ENCODE measurements around the gene USP32. TPM values are rescaled to one million over a fixed set of nuclear protein-coding genes. Genes with fewer than 3 reads are reported as not detected.

The USP32 gene
- polyA plus RNA-seq, 3 donors = 6.3 to 20.9 (median 17.3) TPM

DNA sequence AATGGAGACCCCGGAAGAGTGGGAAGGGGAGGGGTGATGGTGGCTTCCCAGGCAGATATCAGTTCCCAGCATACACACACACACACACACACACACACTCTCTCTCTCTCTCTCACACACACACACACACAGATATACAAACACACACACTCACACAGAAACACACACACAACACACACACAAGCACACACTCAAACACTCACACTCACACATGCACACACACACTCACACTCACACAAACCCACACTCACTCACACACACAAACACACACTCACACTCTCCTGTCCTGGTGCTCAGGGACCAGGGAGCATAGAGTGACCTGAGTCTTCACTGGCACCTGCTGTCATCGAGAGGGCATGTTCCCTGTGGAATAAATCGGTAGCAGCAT, 236.5 kb downstream of the USP32 start:
- 55 to 69% (median 65%) methylated on average over 3 of the region's 3 CpGs for WGBS, 3 donors
- H3K27ac ChIP-seq (ENCODE audit: low read depth, low read length) = no peak overlapping the region

DNA sequence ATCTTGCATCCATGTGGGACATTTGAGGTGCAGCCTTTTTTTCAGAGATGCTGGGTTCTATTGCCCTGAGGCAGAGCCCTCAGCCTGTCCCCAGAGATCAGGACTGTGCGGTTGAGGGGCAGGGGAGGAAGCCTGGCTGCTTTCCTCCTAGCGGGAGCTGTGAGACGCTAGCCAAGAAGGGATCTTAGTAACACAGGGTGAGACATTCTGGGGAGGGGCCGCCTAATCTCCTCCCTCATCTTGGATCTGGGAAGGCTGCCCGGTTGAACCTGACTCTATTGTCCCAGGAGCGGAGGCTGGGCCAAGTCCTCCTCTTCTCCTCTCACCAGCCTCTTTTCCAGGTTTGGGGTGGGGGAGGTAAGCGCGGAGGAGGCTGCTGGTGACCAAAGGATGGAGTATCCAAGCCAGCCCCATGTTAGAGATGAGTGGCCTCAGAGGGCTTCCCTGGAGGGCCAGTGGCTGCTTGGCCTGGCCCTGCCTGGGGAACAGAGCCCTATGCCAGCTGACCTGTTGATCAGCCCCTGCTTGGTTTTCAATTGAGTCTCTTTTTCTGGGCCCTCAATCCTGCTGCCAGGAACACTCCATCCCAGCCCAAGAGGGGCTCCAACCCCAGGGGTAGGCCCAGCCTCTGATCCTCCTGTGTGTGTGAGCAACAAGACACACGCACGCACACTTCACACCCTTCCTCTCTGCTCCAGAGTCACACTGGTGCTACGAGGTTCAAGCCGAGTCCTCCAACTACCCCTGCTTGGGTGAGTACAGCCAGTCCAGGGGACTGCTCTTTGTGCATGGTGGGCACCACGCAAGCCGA, 237.1 kb downstream of the USP32 start:
- H3K27ac ChIP-seq (ENCODE audit: low read depth, low read length) = no peak overlapping the region
- WGBS, 3 donors = 50 to 72% (median 59%) methylated on average over 14 of the region's 14 CpGs

DNA sequence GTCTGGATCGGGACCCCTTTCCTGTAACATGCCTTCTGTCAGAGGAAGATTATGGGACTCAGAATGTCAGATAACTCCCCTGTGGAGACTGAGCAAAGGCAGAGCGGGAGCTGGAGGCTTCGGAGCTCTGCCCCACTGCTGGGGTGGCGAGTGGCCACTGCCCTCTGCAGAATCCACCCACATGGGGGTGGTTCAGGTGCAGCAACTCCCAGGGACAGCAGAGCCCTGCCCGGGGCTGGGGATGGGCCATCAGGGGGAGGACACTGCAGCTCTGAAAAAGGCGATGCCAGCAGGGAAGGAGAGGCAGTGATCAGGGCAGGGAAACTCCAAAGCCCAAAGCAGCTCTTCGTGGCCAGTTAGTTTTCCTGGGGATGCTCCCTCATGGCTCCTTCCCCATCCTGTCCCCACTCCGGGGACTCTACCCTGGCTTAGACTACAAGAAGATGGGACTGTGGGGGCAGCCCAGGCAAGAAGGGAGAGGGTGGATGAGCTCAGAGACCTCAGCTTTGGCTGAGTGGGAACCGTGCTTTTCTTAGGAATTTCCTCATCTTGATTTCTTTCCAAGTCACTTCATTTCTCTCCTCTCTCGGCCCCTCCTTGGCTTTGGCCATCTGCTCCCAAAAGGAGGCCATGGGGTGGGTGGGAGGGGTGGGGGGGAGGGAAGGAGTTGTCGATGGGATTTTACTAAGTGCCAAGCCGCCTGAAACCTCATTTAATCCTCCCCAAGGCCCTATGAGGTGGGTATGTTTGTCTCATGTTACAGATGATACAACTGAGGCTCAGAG, 238.1 kb downstream of the USP32 start:
- H3K27ac ChIP-seq (ENCODE audit: low read depth, low read length) = no peak overlapping the region
- 47 to 62% (median 54%) methylated on average over 12 of the region's 12 CpGs for WGBS, 3 donors

DNA sequence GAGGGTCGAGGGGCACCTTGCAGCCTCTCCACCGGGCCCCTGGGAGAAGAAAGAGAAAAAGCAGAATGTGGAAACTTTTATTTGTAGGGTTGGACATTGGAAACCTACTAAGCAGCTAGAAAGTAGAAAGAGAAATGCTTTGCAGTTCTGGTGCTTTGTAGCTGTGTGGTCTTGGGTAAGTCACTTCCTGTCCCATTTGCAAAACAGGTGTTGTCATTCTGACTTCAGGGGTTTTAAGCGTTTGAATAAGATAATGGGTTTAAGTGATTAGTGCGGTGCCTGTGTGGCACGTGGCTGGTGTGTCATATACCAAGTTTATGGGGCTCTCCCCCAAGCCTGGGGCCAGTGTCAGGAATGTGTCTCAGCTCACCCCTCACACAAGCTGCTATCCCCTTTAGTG, 240.6 kb downstream of the USP32 start:
- 24 to 41% (median 33%) methylated on average over 5 of the region's 5 CpGs for WGBS, 3 donors
- H3K27ac ChIP-seq (ENCODE audit: low read depth, low read length) = no peak overlapping the region

DNA sequence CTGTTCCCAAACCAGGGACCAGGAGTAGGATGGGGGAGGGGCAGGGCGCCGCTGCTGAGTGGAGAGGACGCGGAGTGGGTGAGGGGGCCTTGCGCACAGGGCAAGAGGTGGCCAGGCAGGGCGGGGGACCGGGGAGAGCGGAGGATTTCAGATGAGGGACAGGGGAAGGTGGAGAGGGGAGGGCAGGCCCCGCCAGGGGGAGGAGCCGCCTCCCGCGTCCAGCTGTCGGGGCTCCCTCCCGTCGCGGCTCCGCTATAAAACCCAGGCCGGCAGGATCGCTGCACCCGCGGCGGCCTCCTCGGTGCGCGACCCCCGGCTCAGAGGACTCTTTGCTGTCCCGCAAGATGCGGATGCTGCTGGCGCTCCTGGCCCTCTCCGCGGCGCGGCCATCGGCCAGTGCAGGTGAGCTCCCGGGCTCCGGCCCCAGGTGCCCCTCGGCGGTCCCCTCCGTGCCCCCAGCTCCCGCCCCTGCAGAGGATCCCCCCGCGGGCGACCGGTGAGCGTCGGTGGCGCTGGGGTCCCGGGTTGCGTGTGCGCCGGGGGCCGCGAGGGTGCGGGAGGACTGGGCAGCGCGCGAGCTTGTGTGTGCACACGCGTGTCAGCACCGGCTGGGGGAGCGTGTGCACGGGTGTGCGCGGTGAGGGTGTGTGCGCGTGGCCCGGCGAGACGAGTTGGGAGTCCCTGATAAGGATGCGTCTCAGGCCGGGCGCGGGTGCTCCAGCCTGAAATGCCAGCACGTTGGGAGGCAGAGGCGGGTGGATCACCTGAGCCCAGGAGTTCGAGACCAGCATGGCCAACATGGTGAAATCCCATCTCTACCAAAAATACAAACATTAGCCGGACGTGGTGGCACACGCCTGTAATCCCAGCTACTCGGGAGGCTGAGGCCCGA, 242.0 kb downstream of the USP32 start, which contains the start of gene CA4:
Gene CA4 (plus strand): TSS at position 283 of the 892 bp plus-strand sequence. CDS start 62 bp downstream, at position 345.
- 2 to 5% (median 4%) methylated on average over 66 to 81 of the region's 81 CpGs for WGBS, 3 donors

DNA sequence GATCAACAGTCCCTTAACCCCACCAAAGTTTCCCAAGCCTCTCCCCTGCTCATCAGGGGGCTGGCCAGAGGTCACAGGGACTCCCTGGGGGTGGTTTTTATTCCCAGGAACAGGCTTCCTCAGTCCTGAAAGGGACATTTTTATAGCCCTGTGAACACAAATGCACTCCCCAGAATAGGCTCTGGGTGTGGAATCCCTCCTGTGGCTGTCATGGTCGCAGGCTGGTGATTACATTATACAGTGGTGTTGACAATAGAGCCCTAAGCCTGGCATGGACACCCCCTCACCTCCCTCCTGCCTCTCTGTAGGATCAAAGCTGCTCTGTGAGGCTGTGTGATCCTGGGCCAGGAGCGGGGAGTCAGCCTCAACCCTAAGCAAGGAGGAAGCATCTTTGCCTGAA, 243.6 kb downstream of the USP32 start:
- 58 to 74% (median 59%) methylated on average over 2 of the region's 2 CpGs for WGBS, 3 donors
- no peak overlapping the region for H3K27ac ChIP-seq (ENCODE audit: low read depth, low read length)

More for the DNA sequence above, 242.0 kb downstream of the USP32 start, which contains the start of gene CA4:
- H3K27ac ChIP-seq (ENCODE audit: low read depth, low read length) = no peak within 1 kb of the TSS

DNA sequence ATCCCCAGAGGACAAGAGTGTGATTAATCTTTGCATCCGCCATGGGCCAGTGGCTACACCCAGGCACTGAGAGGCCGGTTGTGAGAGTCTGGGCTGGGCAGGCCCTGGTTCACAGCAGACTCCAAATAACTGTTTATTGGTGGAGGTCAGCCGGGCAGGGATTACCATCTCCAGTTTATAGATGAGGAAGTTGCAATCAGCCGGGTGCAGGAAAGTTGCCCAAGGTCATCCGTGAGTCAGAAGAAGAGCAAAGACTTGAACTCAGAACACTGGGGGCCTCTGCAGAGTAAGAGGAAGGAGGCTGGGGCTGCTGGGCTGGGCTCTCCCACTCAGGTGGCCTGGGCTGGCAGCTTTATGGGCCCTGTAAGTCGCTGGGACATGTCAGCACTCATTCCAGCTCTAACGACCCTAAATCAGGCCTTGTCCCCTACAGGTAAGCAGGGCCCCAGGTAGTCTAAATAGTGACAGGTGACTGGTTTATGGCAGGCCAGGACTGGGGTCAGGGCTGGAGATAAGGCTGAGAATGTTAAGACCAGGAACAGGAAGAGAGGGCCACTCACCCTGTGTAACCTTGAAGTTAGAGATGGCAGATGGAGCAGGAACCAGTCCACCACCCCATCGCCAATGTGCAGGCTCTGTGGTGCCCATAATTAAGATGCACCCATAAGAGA, 244.2 kb downstream of the USP32 start:
- WGBS, 3 donors = 63 to 71% (median 66%) methylated on average over 8 of the region's 8 CpGs
- no peak overlapping the region for H3K27ac ChIP-seq (ENCODE audit: low read depth, low read length)

DNA sequence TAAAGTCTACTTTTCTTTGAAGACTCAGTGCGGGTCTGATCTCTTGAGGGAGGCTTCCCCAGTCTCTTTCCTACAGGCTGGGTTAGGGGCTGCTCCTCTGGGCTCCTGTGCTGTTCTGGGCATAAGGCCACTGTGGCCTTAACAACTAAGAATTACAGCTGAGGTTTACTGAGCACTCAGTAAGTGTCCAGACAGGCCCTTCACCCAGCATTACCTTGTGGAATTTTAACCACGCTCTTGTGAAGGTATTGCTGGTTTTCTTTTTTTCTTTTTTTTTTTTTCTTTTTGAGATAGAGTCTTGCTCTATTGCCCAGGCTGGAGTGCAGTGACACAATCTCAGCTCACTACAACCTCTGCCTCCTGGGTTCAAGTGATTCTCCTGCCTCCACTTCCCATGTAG, 245.7 kb downstream of the USP32 start:
- H3K27ac ChIP-seq (ENCODE audit: low read depth, low read length) = no peak overlapping the region
- WGBS, 3 donors = 85 to 93% (median 87%) methylated on average over 2 of the region's 2 CpGs

DNA sequence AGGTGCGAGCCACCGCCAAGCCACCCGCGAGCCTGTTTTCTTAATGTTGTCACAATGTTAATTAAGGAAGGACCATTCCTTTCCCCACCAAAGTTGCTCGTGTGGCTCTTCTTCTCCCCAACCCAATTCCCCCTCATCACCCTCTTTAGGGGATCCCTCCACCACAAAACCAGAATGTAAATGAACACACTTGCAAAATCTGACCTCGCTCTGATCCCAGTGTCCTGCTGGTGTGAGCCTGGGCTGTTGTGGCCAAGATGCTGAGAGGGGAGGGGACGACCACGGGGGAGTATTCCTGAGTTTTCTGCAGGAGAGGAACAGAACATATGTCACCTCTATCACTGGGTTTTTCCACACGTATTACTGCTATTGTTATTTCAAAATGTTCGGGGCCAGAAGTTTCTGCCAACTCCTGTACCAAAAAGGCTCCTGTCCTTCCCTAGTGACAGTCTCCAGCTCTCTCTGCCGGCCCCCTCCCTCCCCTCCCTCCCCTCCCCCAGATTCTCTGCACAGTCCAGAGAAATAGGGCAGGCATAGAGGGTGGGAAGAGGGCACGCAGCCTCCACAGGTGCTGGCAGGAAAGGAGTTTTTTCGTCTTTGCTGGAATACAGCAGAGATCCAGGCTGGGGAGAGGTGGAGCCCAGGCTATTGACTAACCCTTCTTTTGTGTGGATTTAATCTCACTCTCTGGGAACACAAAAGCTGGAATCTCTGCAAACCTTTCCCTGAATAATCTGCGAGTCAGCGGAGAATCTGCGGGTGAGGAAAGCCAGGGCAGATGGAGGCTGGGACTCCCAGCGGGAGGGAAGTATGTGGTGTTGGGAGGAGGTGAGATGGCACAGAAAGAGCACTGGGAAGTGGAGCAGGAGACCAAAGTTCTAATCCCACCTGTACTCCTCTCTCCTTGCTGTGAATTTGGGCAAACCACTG, 246.7 kb downstream of the USP32 start:
- WGBS, 3 donors = 35 to 49% (median 45%) methylated on average over 17 of the region's 17 CpGs
- H3K27ac ChIP-seq (ENCODE audit: low read depth, low read length) = no peak overlapping the region

DNA sequence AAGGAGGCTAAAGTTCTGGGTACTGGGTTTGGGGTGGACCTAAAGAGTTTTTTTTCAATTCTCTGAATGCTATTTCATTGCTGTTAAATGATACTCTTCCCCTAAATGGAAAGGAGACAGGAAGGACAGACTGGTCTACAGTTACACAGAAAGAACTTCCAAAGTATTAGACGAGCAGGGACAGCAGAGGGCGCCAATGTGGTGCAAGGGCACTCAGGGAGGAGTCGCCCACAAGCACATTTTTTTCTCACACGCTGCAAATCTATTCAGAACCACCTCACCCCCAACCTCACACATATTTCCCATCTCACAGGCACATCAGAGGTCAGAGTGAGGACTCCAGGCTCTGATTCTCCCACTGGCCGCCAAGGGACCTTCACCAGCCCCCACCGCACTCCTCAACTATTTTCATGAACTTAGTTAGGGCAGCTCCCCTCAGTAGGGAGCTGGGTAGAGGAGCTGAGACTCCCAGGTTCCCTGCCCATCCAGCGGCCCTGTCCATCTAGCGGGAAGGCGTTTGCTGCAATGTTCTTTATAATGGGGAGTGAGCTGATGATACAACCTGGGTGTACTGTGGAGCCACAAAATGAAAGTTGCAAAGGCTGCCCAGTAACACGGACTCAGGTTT, 248.9 kb downstream of the USP32 start:
- no peak overlapping the region for H3K27ac ChIP-seq (ENCODE audit: low read depth, low read length)
- WGBS, 3 donors = 6 to 10% (median 8%) methylated on average over 10 of the region's 10 CpGs

DNA sequence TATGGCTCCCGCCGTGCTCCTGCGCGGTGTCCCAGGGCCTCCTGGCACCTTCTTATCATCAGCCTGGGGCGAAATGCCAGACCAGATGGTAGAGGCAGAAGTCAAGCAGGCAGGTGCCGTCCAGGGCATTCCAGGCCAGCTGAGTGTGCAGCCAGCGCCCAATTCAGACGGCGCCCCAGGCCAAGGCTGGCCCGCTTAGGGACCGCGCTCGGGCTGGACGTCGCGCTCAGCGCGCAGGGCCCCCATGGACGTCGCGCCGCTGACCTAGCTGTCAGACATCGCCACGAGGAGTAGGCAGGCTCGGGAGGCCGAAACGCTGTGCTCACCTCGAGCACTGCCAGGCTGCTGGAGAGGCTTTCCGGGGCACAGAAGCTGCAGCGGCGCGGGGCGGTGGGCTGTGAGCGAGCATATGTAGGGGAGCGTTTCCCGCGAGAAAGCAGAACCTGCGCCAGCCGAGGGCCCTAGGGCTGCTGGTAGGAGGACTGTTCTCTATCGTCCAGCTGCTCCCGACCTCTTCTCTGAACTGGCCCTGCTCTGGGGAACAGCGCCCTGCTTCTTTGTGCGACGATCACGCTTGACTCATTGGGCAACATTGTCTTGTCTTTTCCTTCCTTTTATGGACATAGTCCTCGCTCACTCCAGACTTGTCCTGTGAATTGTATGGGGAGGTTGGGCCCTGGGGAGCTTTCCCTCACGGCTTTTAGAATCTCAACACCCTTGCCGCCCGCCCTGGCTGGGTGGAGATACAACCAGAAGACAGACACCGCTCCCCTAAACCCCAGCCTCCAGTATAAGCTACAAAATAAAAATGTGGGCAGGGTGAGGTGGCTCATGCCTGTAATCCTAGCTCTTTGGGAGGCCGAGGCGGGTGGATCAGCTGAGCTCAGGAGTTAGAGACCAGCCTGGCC, 250.6 kb downstream of the USP32 start:
- 11 to 12% (median 11%) methylated on average over 40 to 52 of the region's 52 CpGs for WGBS, 3 donors
- no peak overlapping the region for H3K27ac ChIP-seq (ENCODE audit: low read depth, low read length)

DNA sequence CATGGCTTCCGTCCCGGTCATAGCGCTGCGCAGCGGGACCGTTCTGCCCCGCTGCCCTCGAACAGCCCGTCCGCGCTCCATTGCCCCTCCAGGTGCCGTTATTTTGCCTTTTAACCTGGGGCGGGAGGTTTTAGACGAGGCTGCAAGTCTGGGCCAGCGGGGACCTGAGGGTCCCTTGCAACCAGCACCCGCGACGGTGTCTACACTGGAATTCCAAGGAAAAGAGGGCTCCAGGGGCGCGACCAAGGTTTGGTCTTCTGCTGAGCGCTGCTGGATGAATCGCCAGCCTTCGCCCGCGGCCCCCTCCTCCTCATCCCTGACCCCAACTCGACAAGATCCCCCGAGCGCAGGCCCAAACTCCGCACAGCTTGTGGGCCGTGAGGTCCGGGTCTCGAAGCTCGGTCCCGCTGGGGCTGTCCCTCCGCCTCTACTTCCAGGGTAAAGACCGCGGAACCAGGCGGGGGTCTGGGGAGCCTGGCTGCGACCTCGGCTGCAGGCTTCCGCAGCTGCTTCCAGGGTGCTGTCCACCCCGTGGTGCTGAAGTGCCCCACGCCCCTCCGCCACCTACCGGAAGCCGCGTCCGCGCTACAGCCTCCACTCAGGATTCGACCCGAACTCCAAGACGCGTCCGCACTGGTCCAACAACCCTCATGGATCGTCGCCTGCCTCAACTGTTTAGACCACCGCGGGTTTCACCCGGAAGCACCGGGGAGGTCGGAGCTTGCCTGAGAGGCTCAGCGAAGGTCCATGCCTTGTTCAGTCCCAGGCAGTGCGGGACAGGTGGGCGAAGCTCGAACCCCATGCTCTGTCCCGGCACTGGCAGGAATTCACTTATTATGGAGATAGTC, 252.3 kb downstream of the USP32 start:
- WGBS, 3 donors = 6 to 7% (median 7%) methylated on average over 61 to 66 of the region's 66 CpGs

DNA sequence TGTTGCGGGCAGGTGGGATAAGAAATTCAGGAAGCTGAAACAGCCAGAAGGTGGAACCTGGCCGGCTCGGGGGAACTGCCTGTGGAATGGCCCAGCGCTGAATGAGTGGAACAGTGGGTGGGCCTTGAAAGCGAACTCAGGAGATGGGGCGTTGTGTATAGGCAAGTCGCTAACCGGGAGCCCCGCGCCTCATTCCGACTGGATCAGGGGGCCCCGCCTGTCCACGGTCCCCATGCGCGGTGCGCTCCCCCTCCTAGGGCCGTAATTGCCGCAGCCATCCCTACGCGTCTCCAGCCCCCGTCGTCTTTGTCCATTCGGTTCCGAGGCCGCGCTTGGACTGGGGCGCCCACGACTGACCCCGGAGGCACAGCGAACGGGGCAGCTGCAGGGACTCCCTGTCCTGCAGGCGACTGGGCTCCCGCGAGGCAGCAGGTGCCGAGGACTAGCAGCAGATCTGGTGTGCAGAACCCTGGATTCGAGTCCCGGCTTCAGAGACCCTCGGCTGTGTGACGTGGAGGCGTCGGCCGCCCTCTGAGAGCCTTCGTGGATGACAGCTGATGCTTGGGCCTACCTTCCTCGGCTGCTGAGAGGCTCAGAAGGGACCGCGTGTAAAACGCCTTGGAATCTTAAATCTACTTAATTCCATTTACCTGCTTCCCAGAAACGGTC, 253.0 kb downstream of the USP32 start:
- 12 to 14% (median 13%) methylated on average over 44 to 48 of the region's 48 CpGs for WGBS, 3 donors

More for the DNA sequence above, 252.3 kb downstream of the USP32 start:
- no peak overlapping the region for H3K27ac ChIP-seq (ENCODE audit: low read depth, low read length)

DNA sequence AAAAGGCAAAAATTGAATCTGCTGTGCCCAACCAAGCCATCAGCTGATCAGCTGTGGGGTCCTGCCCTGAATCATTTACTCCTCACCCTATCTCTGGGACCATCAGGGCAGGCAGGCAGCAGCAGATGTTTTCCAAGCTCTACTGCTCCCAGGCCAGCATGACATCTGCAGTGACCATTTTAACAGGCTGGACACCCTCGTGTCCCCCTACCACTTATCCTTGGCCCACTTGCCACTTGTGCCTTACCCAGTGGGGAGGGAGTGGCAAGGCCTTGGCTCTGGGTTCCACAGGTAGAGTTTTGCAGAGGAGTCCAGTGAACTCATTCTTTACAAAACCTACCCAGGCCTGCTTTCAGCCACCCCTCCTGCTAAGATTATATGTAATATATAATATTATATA, 254.2 kb downstream of the USP32 start:
- no peak overlapping the region for H3K27ac ChIP-seq (ENCODE audit: low read depth, low read length)
- 43 to 69% (median 51%) methylated on average over 1 of the region's 1 CpG for WGBS, 3 donors

More for the DNA sequence above, 253.0 kb downstream of the USP32 start:
- H3K27ac ChIP-seq (ENCODE audit: low read depth, low read length) = no peak overlapping the region

Data from adipose tissue (tissue), 3 donors.